GM21737 (cell line): ENCODE data around the gene RLN2.

Source experiments
- ATAC-seq: cut with Tn5 transposase; IDR thresholded peaks from one replicate; pipeline ENCODE4 v1.9.1; 2021; ENCODE audit warnings: mild to moderate bottlenecking, moderate library complexity; ENCODE audit not compliant: unreplicated experiment

RLN2 gene

GRCh38 chr9:5269249-5269715 lies 35.2 kb downstream of the RLN2 start:
- ATAC-seq: no peak

- ATAC-seq: no peak
Measured at GRCh38 chr9:5265939-5266338, 38.6 kb downstream of the RLN2 start.

GRCh38 chr9:5264219-5264595 lies 40.3 kb downstream of the RLN2 start:
- no peak for ATAC-seq

GRCh38 chr9:5263351-5264218 lies 40.9 kb downstream of the RLN2 start:
- ATAC-seq: no peak
